ENCODE data around the gene MTX3.

The MTX3 gene, protein sequence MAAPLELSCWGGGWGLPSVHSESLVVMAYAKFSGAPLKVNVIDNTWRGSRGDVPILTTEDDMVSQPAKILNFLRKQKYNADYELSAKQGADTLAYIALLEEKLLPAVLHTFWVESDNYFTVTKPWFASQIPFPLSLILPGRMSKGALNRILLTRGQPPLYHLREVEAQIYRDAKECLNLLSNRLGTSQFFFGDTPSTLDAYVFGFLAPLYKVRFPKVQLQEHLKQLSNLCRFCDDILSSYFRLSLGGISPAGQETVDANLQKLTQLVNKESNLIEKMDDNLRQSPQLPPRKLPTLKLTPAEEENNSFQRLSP

DNA sequence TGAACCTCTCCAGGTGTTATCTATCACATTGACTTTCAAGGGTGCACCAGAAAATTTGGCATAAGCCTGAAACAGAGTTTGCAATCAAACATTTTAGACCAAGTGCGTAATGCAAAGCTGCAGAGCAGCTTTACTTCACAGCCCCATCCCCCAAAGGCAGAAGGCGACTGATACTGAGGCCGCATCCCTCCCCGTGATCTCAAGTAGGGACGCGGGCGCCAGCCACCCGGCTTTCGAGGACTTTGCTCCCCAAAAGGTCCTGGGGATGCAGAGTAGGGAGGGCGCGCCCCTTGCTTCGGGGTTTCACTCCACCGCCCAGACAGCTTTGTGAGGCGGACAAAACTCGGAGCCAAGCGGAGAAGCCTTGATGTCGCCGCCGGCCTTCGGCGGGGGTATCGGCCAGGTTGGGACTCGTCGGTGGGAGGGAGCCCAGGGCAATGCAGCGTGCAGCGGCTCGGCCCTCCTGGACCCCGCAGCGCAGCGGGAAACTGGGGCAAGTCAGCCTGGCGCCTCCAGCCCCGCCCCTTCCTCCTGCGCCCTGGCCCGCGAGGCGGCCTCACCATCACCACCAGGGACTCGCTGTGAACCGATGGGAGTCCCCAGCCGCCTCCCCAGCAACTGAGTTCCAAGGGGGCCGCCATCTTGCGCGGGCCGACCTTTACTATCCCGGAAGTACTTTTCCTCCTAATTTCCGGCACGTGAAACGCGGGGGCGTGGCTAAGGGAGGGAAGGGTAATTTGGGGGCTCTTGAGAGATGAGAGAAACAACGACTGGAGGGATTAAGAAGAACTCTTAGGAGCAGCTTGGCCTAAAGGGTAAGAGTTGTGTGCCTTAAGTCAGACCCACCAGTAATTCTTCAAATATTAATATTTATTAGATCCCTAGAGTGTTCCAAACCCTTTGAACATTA is at the start of gene MTX3:
Gene MTX3, minus strand, starts transcription at position 665 of the 910 bp plus-strand sequence. Its CDS starts 24 bp downstream, at position 641.
- peak; percentile 57 to 83 (median 70) for DNase-seq

DNA sequence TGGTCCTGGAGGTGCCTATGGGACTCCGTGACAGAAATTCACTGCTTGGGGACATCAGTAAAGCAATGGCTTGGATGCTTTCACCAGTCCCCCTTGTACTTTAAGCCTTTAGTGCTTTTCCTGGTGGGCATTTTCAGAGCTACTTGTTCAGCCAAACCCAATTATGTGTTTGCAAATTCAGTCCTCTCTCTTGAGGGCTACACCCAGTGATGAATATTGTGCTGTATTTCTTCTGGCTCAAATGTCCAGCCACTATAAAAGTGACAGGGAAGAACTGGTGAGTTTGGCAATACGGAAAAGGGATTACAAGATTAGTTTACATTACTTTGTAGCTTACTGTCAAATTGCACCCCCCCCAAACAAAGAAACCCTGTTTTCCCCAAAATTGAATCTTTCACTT is 48.6 kb upstream of the MTX3 start:
- DNase-seq = no peak

DNA sequence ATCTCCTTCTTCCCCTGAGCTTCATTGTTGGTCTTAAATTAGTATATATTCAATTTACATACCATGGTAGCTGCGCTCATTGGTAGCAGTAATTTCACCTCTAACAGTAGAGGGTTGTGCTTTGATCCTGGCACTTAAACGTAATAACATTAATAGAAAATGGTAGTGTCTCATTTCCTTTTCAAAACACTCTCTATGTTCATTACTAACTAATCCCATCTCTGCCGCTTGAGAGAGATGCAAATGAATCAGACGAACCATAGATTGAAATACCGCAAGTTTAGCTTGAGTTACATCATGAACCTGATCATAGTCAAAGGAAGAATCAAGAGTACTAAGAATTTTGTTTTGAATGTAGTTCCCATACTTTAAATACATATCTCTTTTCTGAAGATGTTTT is 46.3 kb upstream of the MTX3 start:
- DNase-seq = no peak

DNA sequence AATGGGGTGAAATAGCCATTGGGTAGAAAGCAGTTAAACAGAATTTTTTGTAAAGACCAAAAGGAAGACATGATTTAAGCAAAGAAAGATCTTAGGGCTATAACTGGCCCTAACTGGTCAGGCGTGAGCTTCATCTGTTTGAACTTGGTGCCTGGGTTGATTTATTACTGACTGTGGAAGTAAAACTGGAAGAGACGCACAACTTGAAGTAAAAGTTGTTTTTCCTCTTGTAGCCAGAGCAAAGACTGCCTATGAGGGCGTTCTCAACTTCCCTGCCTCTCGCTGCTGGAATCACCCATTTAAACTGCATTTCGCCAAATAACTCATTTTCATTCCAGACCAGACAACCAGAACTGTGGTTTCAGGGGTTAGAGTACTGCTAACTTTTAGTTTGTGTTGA is 45.6 kb upstream of the MTX3 start:
- no peak for DNase-seq

DNA sequence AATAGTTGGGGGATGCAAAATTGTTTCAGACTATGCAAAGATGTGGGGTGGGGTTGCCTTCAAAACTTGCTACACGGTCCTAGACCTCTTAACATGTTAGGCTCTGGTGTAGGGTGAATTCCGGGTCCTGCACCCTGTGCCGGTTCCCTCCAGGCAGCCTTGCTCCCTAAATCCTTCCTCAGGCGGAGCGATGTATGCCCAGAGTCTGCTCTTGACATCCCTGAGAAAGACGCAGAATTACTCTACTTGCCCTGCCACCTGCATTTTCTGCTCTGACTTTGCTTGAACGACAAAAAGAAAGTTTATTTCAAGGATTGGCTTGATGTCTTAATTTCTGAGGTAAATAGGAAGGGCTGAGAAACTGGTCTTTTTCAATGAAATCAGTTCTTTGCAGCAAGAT is 44.8 kb upstream of the MTX3 start:
- DNase-seq = no peak

DNA sequence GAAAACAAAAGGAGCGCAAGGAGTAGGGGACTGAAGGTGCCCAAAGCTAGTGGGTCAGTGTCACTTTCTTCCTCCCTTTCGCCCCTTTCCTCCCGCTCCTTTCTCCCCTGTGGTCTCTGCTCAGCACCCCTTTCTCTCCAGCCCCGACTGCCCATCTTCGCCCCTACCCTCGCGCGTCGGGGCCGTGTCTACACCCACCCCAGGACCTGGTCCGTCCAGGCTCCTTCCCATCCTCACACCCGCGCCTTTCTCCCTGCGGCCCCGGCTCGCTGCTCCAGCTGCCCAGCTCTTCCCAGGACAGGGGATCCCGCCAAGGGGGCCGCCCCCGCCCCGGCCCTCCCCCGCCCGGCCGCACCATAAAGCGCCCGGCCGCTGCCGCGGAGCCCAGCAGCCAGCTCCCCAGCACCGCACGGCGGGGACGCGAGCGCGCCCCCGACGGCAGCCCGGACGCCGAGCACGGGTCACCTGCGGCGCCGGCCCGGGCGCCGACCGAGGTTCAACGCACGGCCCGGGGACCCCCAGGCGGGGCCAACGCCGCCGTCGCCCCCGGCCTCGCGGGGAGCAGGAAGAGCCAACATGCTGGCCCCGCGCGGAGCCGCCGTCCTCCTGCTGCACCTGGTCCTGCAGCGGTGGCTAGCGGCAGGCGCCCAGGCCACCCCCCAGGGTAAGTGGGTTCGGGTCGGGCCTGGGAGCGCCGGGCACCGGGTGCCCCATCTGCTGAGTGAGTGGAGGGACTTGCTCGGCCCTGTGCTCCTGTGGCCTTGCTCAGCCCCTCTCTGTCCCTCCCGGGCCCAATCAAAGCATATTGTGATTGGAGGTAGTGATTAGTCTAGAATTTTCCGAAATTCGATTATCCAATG is 44.1 kb upstream of the MTX3 start, which contains the start of gene THBS4:
Gene THBS4, plus strand, starts transcription at position 387 of the 860 bp plus-strand sequence. Its CDS starts 190 bp downstream, at position 577.
- DNase-seq = no peak

DNA sequence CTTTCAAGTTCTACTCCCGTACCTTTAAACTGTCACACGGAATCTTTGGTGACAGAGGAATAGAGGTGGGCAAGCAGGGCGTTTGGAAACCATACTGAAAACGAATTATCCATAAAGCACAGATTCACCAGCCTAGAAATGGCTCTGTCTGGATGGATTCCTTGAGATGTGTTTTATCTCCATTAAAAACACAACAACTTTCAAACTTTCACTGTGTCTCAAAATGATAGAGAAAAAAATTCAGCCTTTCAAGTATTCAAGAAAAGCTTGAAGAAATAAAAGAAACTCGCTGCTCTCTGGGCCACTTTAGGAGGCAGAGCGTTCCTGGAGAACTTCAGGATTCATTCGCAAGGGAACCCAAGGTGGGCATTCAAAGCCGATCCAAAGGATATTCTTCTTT is 43.5 kb upstream of the MTX3 start:
- DNase-seq = no peak

DNA sequence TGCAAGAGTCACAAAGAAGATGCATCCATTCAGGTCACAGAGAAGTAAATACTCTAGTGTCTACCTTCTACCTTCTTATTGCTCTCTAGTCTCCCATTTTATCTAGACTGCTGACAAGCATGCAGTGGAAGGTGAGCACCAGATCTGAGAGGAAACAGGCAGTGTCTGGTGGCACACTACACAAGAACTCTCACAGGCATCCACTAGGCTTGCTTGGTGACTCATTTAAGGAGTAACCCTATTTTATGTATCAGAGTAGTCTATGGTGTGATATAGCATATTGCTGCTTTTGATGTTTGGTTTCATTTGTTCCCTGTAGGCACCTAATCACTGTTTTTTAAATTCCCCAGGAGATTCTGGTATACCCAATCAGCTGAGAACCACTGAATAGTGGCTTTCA is 42.5 kb upstream of the MTX3 start:
- no peak for DNase-seq

DNA sequence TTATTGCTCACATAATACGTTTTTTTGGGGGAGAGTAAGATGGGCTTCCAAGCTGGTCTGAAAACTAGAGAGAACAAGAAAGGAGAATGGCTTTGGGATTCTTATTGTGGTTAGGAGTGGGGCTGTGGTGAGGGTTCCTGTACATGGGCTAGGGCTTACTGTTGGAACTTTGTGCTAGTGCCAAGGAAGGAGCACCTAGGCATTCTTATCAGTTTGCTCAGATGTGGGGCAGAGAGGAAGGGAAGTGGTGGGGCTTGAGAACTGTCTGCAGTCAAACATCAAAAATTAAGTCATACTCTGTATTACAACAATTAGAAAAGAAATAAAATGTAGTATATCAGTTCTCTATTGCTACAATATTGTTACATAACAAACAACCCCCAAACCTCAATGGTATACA is 40.0 kb upstream of the MTX3 start:
- DNase-seq = no peak

DNA sequence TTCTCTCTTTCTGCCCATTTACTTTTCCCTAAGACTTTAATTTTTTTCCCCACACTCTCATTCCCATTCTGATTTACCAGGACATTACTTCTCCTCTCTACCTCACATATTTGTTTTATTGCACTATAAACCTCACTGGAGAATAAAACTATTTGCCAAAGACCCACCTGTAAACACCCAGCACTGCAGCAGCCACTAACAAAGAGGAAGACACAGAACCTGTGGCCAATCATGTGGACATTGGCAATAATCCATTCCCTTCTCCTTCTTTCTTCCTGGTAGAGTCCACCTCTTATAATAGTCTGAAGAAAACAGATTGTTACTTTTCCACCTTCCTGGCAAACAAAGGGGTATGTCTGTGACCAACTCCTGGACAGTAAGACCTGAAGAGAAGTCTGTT is 35.8 kb upstream of the MTX3 start:
- DNase-seq = no peak

DNA sequence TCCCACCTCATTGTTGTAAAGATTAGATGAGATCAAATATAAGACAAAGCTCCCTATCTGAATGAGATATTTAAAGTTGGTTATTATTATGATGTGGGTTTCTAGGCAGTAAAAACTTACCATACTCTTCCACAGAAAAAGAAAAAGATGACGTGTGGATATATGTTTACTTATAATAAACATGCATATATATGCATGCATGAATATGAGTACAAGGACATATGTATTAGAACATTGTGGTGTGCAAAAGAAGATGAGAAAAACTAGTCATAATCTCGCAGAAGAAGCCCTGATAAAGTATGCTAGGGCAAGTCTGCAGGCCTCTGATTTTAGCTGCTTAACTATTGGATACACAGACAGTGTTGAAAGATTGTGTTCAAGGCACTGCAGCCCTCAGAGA is 34.0 kb upstream of the MTX3 start:
- DNase-seq = no peak

DNA sequence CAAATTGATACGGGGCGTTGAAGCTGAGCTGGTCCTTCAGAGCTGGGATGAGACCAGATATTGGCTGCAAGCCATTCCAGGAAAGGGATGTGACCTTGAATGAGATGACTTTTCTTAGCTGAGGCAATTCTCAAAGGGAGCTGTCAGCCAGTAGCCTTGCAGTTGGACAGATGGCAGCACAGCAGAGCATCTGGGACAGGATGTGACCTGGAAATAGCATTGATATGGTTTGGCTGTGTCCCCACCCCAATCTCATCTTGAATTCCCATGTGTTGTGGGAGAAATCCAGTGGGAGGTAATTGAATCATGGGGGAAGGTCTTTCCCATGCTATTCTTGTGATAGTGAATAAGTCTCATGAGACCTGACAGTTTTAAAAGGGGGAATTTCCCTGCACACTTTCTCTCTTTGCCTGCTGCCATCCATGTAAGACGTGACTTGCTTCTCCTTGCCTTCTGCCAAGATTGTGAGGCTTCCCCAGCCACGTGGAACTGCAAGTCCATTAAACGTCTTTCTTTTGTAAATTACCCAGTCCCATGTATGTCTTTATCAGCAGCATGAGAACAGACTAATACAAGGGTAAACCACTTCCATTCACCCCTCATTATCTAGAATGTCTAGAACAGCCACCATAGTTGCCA is 19.8 kb upstream of the MTX3 start:
- no peak for DNase-seq

DNA sequence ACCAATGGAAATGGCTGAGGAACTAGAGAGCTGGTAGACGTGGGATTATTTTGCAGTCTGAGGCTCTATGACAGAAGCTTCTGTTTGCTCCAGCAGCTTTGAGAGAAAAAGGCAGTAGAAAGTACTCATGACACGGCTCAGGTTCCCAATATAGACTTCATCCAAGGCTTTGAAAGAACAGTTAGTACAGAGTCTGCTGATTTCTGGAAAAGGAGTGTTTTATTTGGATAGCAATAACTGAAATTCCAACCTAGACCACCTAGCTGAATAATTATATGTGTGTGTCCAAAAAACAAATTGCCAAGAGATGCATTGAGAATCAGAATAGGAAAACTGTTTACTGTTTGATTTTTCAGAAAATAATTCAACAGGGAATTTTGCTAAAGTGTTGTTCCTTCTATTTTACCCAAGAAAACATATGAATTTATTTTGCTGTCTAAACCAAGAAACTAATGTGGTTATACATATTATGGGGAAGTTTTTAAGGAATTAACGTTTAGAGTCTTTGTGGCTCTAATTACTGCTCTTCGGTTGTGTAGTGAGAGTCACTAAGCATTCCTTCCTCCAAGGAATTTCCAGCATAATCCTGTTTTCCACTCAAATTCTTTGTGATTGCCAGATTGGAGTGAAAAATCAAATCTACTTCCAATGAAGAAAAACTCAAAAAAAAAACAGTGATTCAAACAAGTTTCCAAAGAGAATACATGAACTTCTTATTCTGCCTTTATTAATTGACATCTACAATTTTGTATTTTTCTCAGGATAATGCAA is 18.1 kb upstream of the MTX3 start:
- no peak for DNase-seq

DNA sequence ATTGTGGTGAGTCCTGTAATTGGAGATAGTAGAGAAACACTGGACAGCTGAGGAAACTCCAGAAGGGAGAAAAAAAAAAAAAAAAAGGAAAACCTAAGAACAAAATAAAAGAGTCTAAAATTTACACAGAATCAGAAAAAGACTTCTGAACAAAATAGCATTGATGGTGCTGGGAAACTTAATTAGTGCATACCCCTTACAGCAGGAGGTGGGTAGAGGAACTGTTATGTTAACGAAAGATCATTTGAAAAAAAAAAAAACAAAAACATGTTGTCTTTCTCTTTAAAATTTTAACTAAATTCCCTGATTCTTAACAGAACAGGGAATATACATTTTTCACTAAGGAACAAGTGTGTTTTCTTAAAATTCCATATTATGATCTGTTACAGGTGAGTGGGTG is 11.6 kb upstream of the MTX3 start:
- DNase-seq = no peak

DNA sequence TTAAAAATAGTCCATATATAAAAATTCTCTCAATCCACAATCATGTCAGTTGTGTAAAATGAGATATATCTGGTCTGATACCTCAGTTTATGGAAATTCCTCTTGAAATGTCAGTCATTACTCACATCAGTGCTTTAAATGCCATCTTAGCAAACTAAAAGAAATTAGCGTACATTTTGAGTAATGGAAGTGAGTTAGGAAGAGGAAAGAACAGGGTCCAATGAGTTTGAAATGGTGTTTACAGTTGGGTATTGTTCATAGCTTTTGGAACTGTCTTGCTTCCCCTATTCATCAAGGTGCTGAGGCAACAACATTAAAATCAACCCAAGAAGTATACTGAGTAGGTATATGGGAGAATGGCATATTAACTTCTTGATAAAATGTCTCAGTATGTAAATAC is 8.7 kb upstream of the MTX3 start:
- no peak for DNase-seq

DNA sequence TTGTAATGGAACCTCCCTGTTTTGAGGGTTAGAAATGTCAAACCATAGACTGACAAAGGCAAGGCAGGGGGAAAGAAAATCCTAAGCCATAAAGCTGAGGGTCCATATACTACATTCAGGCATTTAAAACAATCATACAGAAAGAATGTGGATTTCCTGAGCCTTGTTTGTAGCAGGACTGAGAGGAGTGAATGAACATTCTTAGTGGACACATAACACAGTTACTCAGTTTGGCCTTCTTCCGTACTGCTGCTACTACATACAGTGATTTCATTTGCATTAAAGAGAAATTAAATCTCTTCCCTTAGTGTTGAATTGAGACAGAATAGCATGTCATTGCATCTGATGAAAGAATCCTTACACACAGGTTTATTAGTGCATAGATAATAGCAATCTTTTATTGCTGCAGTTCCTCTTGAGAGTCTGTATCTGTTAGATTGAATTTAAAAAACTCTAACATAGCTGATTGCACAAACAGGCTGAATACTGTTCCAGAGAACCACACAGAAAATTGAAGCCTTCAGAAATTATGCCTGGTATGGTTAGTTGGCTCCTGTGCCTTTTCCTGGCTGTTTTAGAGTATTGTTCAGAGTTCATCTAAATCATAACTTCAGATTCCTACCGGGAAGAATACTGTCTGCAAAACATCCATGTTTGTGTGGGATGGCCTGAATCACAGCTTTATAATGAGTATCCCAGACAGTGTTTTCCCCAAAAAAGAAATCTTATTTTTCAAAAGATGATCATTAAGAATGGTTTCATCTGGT is 2.0 kb upstream of the MTX3 start:
- DNase-seq = no peak

DNA sequence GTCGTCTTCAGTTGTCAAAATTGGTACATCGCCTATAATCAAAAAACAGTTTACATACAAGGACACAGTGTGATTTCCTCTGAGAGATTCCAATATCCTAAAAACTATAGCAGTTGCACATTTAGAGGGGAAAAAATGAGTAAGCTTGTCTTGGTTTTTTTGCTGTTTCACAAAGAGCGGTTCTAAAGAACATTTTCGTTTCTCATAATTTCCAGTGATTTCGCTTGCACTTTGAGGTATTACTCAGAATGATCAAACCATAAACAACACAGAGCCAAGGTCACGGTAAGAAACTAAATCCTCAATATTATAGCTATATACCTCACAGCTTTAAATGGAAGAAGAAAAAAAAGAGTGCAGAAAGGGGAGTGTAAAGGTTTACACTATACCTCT is 861 bp downstream of the MTX3 start:
- no peak for DNase-seq

DNA sequence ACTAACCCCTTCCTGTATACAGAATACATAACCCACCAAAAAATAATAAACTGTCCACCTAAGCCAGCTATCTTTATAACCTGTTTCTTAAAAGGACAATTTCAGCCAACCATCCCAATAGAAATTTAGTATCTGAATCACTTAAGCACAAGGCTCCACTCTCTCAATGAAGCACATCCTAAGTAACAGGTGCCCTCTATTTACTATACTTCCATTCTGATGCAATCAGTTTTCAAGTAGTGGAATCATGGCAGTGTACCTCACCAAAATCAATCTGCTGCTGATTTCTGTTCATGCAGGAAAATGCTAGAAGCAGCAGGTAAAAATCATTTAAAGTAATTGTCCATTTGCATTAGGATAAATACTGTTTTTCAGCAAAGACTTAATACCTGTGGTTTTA is 4.8 kb downstream of the MTX3 start:
- DNase-seq = no peak

DNA sequence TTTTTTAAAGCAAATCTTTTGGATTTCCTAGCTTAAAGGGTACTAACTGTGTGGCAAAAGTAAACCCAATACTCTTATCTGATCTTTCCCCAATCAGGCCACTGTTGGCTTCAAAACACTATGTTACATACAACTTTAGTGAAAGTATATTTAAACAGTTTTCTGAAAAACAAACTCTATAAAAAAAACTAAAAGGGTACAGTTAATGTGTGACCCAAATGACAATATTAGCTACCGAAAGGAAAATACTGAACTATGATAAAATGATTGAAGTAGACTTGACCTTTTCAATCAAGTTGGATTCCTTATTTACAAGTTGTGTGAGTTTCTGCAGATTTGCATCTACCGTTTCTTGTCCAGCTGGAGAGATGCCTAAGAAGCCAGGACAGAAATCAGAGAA is 5.8 kb downstream of the MTX3 start:
- DNase-seq = no peak

DNA sequence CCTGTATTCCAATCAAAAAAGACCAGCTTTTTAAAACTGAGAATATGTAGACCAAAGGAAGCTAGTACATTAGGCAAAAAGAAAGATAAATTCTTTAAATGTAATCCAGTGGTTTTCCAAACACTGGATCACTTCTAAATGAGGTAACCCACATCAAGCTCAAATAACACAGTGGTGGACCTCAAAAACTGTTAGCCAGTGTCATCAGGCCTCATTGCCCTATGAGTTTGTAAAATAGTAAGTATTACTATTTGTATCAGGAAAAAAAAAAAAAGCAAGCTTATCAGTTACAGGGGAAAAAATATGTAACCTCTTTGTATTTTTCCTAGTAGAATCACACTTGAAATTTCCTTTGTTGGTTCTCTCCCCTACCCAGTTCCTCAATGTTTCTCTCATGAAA is 6.7 kb downstream of the MTX3 start:
- no peak for DNase-seq

DNA sequence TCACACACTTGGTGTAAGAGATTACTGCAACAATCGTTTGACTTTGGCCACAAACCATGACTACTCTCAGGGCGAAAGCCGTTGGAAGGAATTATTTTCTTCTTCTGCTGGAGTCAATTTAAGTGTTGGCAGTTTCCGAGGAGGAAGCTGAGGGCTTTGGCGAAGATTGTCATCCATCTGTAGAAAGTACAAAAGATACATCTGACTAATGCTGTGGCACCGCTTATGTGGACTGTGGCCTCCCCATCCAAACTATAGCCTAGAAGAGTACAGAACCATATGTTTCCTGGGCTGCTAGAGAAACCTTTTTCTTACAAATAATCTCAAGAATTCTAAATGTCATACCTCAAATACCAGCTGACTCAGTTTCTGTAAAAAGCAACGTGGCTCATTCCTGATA is 7.4 kb downstream of the MTX3 start:
- DNase-seq = no peak
